IPS-15b (cell line): ENCODE results near the gene ATP11A.

Source experiments
- H3K27me3 ChIP-seq: one replicate; pipeline ENCODE4 v1.6.1; 2013; ENCODE audit warnings: low read length; ENCODE audit not compliant: control insufficient read depth, insufficient read depth
- H3K36me3 ChIP-seq: one replicate; pipeline ENCODE4 v1.6.1; 2013; ENCODE audit warnings: low read length; ENCODE audit not compliant: control insufficient read depth, insufficient read depth
- H3K4me1 ChIP-seq: one replicate; pipeline ENCODE4 v1.6.1; 2013; ENCODE audit warnings: mild to moderate bottlenecking, low read length; ENCODE audit not compliant: control insufficient read depth, insufficient read depth
- H3K4me3 ChIP-seq: one replicate; pipeline ENCODE4 v1.5.1; 2013; ENCODE audit warnings: low read depth, low read length
- H3K9ac ChIP-seq: one replicate; pipeline ENCODE4 v1.6.1; 2013; ENCODE audit warnings: low read depth, mild to moderate bottlenecking, low read length
- H3K9me3 ChIP-seq: one replicate; pipeline ENCODE4 v1.6.1; 2013; ENCODE audit warnings: mild to moderate bottlenecking, low read length; ENCODE audit not compliant: control insufficient read depth, insufficient read depth

ATP11A gene

GRCh38 chr13:112928020-112928971 is 238.5 kb downstream of the ATP11A start:
- Histone ChIP-seq H3K36me3 (no peaks in the 10 kb centered on the region), H3K27me3 (no peaks in the 10 kb centered on the region), H3K4me1 (peaks cover 5% of the 10 kb centered on the region), H3K4me3 (no peak overlapping the region), H3K9ac (no peak overlapping the region), H3K9me3 (no peaks in the 10 kb centered on the region)

- Histone ChIP-seq H3K9me3 (no peaks in the 10 kb centered on the region), H3K36me3 (no peaks in the 10 kb centered on the region), H3K4me1 (peaks cover 5% of the 10 kb centered on the region), H3K27me3 (no peaks in the 10 kb centered on the region), H3K9ac (peak overlapping the region; percentile 12), H3K4me3 (no peak overlapping the region)
Observed at GRCh38 chr13:112928972-112929782, 239.3 kb downstream of the ATP11A start.

GRCh38 chr13:112929783-112930055 is 239.9 kb downstream of the ATP11A start:
- H3K9ac ChIP-seq: no peak overlapping the region
- no peak overlapping the region for H3K4me3 ChIP-seq
- no peaks in the 10 kb centered on the region for H3K9me3 ChIP-seq
- H3K4me1 ChIP-seq: peaks cover 5% of the 10 kb centered on the region
- H3K27me3 ChIP-seq: no peaks in the 10 kb centered on the region
- H3K36me3 ChIP-seq: no peaks in the 10 kb centered on the region

- H3K9ac ChIP-seq: no peak overlapping the region
- no peaks in the 10 kb centered on the region for H3K36me3 ChIP-seq
- no peaks in the 10 kb centered on the region for H3K9me3 ChIP-seq
- H3K4me1 ChIP-seq: peaks cover 5% of the 10 kb centered on the region
- no peak overlapping the region for H3K4me3 ChIP-seq
- H3K27me3 ChIP-seq: no peaks in the 10 kb centered on the region
Observed at GRCh38 chr13:112930192-112930591, 240.4 kb downstream of the ATP11A start.

- Histone ChIP-seq H3K36me3 (no peaks in the 10 kb centered on the region), H3K9ac (no peak overlapping the region), H3K4me1 (peaks cover 5% of the 10 kb centered on the region), H3K27me3 (no peaks in the 10 kb centered on the region), H3K9me3 (no peaks in the 10 kb centered on the region), H3K4me3 (no peak overlapping the region)
Observed at GRCh38 chr13:112931028-112931934, 241.4 kb downstream of the ATP11A start.

- H3K36me3 ChIP-seq: no peaks in the 10 kb centered on the region
- no peak overlapping the region for H3K9ac ChIP-seq
- no peaks in the 10 kb centered on the region for H3K9me3 ChIP-seq
- H3K4me1 ChIP-seq: peaks cover 5% of the 10 kb centered on the region
- H3K4me3 ChIP-seq: no peak overlapping the region
- no peaks in the 10 kb centered on the region for H3K27me3 ChIP-seq
Observed at GRCh38 chr13:112932971-112933370, 243.1 kb downstream of the ATP11A start.

GRCh38 chr13:112933649-112934048 is 243.8 kb downstream of the ATP11A start:
- Histone ChIP-seq H3K36me3 (no peaks in the 10 kb centered on the region), H3K4me3 (no peak overlapping the region), H3K27me3 (no peaks in the 10 kb centered on the region), H3K9ac (no peak overlapping the region), H3K4me1 (peaks cover 5% of the 10 kb centered on the region), H3K9me3 (no peaks in the 10 kb centered on the region)

- Histone ChIP-seq H3K9me3 (no peaks in the 10 kb centered on the region), H3K9ac (no peak overlapping the region), H3K4me1 (peaks cover 2% of the 10 kb centered on the region), H3K27me3 (no peaks in the 10 kb centered on the region), H3K36me3 (no peaks in the 10 kb centered on the region), H3K4me3 (no peak overlapping the region)
Observed at GRCh38 chr13:112934078-112934477, 244.2 kb downstream of the ATP11A start.
